GM19455 (cell line): ENCODE measurements around the gene VAMP2.

ENCODE experiments used
- ATAC-seq: cut with Tn5 transposase; IDR thresholded peaks from one replicate; pipeline ENCODE4 v1.9.1; 2021; ENCODE audit not compliant: unreplicated experiment

VAMP2 gene

GRCh38 chr17:8155996-8156245 is 6.8 kb downstream of the VAMP2 start:
- no peak for ATAC-seq

GRCh38 chr17:8155231-8155995 is 7.3 kb downstream of the VAMP2 start:
- ATAC-seq, result no peak

GRCh38 chr17:8154608-8155155 is 8.1 kb downstream of the VAMP2 start:
- ATAC-seq, result no peak

GRCh38 chr17:8153957-8154607 is 8.7 kb downstream of the VAMP2 start:
- no peak for ATAC-seq

- no peak for ATAC-seq
Observed at GRCh38 chr17:8153525-8153956, 9.2 kb downstream of the VAMP2 start.

- ATAC-seq, result no peak
Observed at GRCh38 chr17:8153031-8153451, 9.7 kb downstream of the VAMP2 start.

- no peak for ATAC-seq
Observed at GRCh38 chr17:8152112-8152775, 10.5 kb downstream of the VAMP2 start, which contains the start of gene PER1. PER1 (minus strand) TSS chr17:8152404; CDS start chr17:8150706, 1,698 bp downstream.

- ATAC-seq, result no peak
Observed at GRCh38 chr17:8151641-8152111, 11.1 kb downstream of the VAMP2 start.

- peak; percentile 44 for ATAC-seq
Observed at GRCh38 chr17:8151120-8151640, 11.6 kb downstream of the VAMP2 start.

GRCh38 chr17:8150194-8151119 is 12.3 kb downstream of the VAMP2 start:
- no peak for ATAC-seq

- no peak for ATAC-seq
Observed at GRCh38 chr17:8149419-8150193, 13.1 kb downstream of the VAMP2 start.

GRCh38 chr17:8148560-8148959 is 14.2 kb downstream of the VAMP2 start:
- no peak for ATAC-seq

- no peak for ATAC-seq
Observed at GRCh38 chr17:8147805-8148404, 14.8 kb downstream of the VAMP2 start.

GRCh38 chr17:8147141-8147804 is 15.5 kb downstream of the VAMP2 start:
- ATAC-seq, result no peak

- ATAC-seq, result no peak
Observed at GRCh38 chr17:8146381-8147140, 16.2 kb downstream of the VAMP2 start.

GRCh38 chr17:8145811-8146210 is 16.9 kb downstream of the VAMP2 start:
- ATAC-seq, result no peak

GRCh38 chr17:8144401-8145231 is 18.1 kb downstream of the VAMP2 start:
- no peak for ATAC-seq
